ENCODE measurements around the gene GTF2H1.

GTF2H1 gene

DNA sequence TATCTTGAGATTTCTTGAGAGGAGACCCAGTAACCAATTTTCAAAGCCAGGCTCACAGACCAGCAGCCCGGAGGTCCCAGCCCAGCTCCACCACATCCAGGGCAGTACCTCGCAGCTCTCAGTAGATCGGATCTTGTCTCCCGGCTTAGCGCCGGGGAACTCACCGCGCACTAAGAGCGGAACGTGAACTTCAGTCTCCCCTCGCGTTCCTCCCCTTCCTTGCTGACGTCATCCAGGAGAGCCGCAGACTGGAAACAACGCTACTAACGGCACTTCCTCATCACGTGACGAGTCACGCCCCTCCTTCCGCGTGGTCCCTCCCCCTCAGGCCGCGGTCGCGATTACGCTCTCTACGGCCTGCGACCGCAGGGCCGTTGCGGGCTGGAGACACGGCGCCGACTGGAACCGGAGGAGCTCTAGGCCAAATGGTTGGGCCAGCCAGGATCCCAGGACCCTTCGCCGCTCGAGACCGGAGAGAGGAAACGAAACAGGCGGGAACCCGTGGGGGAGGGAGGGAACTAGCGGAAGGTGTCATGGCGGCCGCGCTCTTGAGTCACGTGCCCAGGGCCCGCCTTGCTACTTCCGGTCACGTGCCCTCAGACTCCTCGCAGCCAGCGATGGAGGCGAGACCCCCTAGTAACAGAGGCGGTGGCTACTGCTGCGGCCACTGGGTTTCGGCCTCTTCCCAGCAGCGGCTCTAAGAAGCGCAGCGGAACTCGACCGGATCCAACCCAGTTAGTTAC, at the start of gene GTF2H1, which contains the start of gene HPS5:
Gene GTF2H1, plus strand, starts transcription at position 599 of the 743 bp plus-strand sequence. CDS start 10,508 bp downstream, outside the sequence.
Gene HPS5, minus strand, starts transcription at position 172 of the 743 bp plus-strand sequence. CDS start 4,282 bp downstream, outside the sequence.
- DNase-seq (ENCODE audit: low read depth): peak; percentile 94

DNA sequence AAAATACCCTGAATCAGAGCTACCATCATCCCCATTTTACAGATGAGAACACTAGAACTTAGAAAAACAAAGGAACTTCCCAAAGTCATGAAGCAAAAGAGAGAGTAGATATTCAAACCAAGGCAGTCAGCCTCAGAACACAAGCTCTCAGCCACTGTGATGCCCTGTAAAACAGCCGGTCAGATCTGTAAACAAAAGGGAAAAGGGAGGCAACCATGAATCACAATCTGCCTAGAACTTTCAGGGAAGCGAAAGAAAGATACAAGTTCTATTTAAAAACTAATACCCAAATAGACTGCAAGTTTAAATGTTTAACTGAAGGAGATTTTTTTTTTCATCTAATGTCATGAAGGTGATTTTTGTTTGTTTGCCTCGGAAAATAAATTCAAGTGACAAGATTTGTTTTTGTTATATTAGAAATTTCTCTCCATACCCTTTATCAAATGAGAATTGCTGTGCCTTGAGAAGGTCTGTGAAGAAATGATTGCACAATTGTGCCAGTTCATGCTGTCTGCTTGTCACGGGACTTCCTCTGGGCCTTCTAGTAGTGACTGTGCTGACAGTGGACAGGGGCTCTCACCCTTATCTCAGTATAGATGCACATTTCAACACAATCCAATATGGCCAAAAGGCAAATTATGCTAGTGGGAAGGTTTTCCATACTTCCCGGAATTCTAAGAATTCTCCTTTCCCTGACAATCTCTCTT, 44.6 kb upstream of the GTF2H1 start:
- no peak for DNase-seq (ENCODE audit: low read depth)

DNA sequence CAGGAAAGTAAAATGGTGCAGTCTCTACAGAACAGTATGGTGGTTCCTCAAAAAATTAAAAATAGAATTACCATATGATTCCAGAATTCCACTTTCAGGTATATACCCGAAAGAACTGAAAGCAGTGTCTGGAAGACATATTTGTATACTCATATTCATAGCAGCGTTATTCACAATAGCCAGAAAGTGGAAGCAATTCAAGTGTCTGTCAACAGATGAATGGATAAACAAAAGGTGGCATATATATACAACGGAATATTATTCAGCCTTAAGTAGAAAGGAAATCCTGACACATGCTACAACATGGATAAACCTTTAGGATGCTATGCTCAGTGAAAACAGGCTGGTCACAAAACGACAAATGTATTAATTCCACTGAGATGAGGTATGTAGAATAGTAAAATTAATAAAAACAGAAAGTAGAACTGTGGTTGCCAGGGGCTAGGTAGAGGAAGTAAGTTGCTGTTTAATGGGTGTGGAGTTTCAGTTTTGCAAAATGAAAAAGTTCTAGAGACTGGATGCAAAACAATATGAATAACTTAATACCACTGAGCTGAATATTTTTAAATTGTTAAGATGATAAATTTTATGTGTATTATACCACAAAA, 41.8 kb upstream of the GTF2H1 start:
- DNase-seq (ENCODE audit: low read depth): no peak

DNA sequence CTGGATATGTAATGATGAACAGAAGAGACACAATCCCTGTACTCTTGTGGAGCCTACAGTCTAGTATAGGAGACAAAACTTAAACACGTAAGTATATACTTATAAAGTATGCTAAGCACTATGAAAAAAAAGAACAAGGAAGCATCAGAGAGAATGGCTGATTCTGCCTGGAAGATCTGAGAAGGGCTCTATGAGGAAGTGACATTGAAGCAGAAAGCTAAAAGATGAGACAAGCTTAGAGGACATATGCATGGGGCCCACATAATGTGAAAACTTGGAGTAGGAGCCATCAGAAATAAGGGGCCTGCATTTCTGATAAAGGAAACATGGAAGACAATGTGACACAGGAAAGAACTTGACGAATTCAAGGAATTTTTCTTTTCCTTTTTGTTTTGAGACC, 39.7 kb upstream of the GTF2H1 start:
- DNase-seq (ENCODE audit: low read depth): no peak

DNA sequence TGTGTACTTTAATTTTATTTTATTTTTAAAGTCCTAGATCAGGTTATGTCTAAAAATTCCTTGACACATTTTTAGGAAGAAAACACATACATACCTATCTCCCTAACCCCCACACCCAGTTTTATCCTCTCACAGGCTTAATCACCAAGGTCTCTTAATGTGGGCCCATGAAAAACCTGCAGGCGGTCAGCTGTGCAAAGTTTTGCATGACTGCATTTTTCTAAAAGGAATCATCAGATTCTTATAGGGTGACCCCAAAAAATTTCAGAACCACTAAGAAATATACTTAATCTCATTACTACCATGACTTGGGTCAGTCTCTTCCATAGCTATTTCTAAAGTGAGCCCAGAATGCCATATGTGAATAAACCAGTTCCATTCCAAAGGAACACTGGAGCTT, 36.5 kb upstream of the GTF2H1 start:
- DNase-seq (ENCODE audit: low read depth): no peak

DNA sequence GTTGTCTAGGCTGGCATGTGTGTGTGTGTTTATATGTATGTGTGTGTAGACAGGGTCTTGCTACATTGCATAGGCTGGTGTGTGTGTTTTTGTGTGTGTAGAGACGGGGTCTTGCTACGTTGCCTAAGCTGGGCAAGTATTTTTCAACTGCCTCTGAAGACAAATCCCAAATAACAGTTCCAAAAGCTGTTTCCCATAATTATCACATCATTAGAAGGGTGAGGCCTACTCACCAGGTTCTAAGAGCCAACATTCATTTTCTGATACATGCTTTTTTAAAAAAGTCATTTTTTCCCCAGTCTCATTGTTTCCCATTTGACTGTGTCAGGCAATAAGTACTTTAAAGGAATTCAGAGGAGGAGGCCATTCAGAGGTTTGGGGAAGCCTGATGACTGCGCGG, 33.5 kb upstream of the GTF2H1 start:
- no peak for DNase-seq (ENCODE audit: low read depth)

DNA sequence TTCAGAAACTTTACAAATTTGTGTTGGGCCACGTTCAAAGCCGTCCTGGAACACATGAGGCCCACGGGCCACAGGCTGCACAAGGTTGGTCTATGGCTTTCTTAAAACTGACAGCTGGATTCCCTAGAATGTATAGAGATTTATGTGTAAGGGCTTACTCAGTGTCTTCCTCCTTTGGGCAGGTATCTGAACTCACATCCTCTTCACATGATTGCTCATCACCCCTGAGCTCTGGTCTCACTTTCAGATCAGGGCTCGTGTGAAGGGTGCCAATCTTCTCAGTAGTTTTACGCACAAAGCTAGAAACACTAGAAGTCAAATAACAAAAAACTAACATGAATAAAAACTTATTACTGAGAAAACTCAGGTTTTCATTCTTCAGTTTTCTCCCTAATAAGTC, 27.5 kb upstream of the GTF2H1 start:
- no peak for DNase-seq (ENCODE audit: low read depth)

DNA sequence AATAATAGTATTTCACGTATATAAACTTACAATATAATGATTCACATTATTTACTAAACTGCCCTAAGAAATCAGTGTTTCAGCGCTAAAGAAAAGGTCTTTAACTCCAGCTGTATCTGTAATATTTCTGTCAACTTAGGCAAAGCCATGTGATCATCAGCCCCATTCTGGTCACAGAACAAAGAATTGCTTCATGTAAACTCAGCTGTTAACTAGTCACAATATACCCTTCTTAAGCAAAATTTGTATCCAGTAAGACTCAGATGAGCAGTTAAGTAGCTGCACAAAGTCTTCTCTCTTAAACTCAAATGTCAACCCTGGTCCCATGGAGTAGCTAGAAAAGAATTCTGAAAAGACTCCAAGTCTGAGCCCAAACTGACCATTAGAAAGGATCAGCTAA, 27.1 kb upstream of the GTF2H1 start:
- no peak for DNase-seq (ENCODE audit: low read depth)

DNA sequence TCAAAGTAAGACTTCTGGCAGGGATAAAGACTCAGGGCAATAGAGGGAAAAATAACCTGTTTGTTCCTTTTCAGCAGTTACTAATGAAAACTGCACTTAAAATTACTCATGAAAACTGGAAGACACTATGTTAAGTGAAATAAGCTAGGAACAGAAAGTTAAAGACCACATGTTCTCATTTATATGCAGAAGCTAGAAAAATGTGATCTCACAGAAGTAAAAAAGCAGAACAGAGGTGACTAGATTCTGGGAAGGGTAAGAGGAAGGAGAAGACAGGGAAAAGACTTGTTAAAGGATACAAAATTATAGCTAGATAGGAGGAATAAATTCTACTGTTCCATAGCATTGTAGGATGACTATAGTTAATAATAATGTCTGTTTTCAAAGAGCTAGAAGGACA, 22.6 kb upstream of the GTF2H1 start:
- no peak for DNase-seq (ENCODE audit: low read depth)

DNA sequence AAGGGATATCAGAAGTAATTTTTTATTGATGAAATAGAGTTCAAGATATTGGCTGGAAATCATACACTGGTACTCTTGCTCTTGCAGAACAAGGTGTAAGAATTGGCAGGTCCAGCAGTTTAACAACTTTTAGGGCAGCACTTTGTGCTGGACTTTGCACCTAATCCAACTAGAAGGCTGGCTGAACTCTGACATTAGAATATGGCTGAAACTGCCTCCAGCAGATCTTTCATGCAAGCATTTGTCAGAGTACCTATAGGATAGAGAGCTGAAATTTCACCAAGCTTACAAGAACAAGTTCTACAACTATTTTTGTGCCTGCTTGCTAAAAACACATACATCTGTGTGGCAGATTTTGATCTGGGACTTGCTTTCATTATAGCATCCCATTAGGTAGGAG, 17.6 kb upstream of the GTF2H1 start:
- no peak for DNase-seq (ENCODE audit: low read depth)

DNA sequence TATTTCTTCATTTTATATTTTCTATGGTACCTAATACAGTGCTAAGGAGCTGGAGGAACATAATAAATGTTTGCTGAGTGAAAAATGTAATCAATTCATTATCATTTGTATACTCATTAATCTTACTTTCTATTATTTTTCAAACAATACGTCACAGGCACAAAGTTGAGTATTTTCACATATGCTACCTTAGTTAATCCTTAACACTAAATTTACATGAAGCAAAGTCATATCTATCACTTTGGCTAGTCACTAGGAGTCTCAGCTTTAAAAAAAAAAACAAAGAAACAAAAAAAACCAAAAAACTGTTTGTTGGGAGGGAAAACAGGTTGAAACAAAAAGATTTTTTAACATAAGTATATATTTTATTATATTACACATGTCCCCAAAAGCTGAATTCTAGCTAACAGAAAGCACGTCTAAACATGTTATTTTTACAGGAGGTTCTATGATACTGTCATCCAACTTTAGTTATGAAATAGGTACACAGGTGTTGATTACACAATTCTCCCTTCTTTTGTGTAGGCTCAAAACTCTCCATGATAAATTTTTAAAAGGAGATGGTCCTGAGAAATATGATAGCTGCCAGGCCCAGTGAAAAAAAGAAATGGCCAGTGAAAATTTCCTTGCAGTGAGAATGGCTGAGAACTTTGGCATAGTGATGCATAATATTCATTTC, 14.8 kb upstream of the GTF2H1 start:
- DNase-seq (ENCODE audit: low read depth): no peak

DNA sequence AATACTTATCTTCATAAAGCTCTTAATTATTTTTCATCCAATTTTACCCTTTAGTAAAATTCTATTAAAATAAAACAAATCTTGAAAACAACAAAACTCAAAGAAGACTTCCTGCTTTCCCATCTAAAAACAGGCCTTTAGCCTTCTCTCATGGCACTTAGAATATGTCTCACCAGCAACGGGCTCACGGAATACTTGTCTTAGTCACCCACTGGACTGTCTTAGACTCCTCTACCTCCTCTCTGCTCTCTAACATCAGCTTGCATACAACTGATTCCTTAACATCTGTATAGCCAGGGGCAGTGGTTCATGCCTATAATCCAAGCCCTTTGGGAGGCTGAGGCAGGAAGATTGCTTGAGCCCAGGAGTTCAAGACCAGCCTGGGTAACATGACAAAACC, 14.1 kb upstream of the GTF2H1 start:
- no peak for DNase-seq (ENCODE audit: low read depth)

DNA sequence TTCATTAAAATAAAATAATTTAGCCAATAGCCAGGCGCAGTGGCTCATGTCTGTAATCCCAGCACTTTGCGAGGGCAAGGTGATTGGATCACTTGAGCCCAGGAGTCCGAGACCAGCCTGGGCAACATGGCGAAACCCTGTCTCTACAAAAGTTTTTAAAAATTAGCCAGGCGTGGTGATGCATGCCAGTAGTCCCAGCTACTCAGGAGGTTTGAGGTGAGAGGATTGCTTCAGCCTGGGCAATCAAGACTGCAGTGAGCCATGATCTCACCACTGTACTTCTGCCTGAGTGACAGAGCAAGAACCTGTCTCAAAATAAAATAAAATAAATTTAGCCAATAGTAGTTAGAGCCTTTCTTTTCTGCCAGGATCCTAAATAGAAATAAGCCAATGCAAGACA, 12.7 kb upstream of the GTF2H1 start:
- no peak for DNase-seq (ENCODE audit: low read depth)

DNA sequence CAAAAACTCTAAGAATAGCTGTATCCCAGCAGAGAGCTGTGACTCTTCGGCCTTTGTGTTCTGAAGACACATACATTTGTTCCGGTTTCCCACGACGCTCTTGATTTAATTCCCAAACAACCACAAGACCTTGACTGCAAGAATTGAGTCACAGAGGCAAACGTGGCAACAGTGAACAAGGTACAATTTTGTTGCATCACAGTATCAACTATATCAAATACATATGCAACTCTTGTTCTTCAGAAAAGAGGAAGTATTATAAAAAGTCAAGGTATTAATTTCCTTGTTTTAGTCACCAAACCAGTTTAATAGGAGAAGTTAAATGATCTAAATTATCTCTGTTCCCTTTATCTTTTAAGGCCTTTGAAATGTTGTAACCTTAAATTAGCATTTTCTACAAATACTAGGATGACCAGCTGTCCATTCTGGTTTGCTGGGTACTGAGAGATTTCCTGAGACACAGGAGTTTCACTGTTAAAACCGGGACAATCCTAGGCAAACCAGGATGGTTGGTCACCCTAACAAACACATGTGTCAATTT, 11.5 kb upstream of the GTF2H1 start:
- DNase-seq (ENCODE audit: low read depth): no peak

DNA sequence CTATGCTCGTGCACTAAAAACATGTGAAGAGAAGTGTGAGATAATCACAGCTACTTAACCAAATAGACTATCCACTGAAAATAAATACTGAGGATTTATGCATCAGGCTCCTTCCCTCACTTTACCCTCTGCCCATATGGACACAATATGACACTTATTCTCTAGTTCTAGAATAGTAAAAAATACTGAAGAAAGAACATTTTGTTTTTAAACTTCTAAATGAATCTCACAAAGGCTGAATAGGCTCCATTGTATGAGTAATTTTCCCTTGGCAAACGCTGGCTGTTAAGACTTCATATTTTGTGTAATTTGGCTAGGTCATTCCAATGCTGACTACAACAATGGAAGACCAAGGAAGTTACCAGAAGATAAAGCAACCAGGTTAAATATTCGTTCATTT, 10.4 kb upstream of the GTF2H1 start:
- DNase-seq (ENCODE audit: low read depth): no peak

DNA sequence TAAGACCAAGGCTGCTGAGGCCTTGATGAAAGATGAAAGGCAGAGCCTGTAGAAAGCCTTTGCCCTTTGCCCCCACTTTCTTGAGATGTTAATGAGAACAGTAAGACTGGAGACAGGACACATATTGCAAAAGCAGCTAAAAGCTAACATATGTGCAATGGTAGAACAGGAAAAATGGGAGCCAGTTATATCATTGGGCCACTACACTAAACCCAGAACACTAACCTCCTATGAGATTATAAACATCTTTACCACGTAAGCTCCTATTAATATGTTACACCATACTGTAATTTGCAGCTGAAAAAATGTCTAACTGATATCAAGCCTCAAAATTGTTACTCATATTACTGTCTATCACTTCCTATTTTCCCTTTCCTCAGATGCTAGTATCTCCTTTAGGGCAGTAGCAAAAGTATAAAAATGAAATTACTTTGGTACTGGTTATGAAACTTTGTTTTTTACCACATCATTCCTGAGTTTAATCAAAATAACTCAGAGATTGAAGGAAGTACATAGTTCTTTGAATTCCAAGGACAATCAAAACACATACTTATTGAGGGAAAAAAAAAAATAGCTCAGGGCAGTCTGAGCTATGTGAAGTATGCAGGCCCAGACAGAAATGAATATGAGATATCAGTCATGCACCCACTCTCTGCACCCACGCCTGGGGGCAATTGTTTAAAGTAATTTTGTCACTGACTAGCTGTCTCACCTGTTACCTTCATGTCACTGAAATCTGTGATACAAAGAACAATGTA, 9.5 kb upstream of the GTF2H1 start:
- DNase-seq (ENCODE audit: low read depth): no peak

DNA sequence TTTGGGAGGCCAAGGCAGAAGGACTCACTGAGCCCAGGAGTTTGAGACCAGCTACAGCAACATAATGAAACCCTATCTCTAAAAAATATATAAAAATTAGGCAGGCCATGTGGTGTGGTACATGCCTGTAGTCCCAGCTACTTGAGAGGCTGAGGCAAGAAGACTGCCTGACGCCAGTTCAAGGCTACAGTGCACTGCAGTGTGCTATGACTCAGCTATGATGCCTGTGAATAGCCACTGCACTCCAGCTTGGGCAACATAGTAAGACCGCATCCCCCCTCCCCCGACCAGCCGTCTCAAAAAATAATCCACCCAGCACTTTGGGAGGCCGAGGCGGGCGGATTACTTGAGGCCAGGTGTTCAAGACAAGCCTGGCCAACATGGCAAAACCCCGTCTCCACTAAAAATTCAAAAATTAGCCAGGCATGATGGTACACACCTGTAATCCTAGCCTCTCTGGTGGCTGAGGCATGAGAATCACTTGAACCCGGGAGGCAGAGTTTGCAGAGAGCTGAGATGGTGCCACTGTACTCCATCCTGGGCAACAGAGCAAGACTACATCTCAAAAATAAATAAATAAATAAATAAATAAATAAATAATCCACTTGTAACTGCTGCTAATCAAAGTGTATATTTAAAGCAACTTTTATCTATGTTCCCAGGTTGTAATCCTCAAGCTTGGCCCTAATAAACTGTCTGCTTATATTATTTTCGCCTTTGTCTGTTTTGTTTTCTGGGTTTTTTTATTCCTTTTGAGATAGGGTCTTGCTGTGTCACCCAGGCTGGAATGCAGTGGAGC, 8.2 kb upstream of the GTF2H1 start:
- DNase-seq (ENCODE audit: low read depth): no peak

DNA sequence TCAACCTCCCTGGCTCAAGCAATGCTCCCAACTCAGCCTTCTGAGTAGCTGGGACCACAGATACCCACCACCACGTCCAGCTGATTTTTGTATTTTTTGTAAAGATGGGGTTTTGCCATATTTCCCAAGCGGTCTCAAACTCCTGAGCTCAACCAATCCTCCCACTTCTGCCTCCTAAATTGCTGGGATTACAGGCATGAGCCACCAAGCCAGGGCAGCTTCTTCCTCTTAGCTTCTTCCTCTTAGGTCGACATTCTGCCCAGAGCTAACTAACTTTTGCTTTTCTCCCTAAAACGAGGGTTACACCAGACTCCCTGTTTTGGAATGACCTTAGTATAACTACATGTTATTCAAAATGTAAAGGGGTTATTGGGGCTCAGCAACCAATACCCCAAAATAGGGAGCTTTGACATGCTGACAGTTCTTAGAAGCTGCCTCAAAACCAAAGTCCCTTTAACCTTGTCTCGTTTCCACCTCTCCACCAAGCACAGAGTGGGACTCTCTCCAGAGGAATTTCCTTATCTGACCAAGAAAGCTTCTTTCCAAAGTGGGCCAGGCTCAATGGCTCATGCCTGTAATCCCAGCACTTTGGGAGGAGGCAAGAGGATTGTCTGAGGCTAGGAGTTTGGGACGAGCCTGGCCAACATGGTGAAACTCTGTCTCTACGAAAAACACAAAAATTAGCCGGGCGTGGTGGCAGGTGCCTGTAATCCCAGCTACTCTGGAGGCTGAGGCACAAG, 7.4 kb upstream of the GTF2H1 start:
- DNase-seq (ENCODE audit: low read depth): no peak

DNA sequence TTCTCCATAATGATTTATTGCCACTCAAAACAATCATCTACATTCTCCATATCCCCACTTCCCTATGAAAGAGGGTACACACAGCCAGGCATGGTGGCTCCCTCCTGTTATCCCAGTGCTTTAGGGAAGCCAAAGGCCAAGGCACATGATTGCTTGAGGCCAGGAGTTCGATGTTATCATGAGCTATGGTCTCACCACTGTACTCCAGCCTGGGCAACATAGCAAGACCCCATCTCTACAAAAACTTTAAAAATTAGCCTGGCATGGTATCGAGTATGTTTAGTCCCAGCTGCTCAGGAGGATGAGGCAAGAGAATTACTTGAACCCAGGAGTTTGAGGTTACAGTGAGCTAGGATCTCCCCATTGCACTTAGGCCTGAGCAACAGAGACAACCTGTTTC, 6.5 kb upstream of the GTF2H1 start:
- DNase-seq (ENCODE audit: low read depth): no peak

DNA sequence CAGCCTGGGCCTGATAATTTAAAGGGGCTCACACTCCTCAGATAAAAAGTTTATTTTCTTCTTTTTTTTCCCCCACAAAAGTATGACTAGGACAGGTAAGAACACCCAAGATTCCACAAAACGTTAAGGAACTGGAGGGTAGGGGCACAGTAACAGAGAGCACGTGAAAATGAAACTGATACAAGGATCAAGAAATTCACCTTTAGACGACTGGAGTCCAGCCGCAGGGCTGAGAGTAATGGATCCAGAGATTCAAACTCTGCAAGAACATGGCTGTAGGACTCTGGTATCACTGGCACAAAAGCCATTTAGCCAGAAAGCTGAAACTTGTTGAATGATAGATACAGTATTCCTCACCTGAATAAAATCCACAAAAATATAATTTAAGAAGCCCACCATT, 4.8 kb upstream of the GTF2H1 start:
- DNase-seq (ENCODE audit: low read depth): no peak

All from activated T-cell treated with anti-CD3 and anti-CD28 coated beads for 24 hours (primary cell).